Uterus (tissue), 2 donors: ENCODE data around the gene LRIG2.

ENCODE experiments used
- POLR2A ChIP-seq, 2 donors: fragments of 450-650 bp; IDR thresholded peaks; one replicate each; pipeline ENCODE4 v1.6.1; 2016; ENCODE audit warnings: antibody characterized with exemption in 2 of 2, mild to moderate bottlenecking in 1 of 2, moderate library complexity in 1 of 2
- TF ChIP-seq, protein P1 (sequence below), 4 experiments: fragments of 200-600 bp in 2 of 4; fragments of 450-650 bp in 2 of 4; sonication (generic) in 2 of 4; IDR thresholded peaks; one replicate each; pipeline ENCODE4 v1.5.1; 2016 to 2019; ENCODE audit warnings: antibody characterized with exemption in 4 of 4, mild to moderate bottlenecking in 2 of 4, moderate library complexity in 1 of 4

DNA sequence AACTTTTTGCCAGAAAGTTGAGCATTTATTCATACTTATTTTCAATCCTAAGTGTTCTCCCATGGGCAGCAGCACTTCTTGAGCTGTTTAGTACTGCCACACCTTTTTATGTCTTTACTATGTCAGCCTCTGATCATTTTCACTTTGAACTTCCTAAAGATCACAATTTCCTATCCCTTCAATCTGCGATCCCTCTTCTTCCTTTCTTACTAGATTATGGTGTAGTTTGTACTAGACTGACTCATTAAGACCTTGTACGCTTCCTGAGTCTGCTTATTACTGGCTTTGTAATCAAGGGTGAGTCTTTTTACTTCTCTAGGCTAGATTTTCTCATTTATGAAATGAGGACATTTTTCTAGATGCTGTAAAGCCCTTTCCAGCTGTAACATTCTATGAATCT, 55.1 kb downstream of the LRIG2 start:
- TF ChIP-seq, protein P1, sequence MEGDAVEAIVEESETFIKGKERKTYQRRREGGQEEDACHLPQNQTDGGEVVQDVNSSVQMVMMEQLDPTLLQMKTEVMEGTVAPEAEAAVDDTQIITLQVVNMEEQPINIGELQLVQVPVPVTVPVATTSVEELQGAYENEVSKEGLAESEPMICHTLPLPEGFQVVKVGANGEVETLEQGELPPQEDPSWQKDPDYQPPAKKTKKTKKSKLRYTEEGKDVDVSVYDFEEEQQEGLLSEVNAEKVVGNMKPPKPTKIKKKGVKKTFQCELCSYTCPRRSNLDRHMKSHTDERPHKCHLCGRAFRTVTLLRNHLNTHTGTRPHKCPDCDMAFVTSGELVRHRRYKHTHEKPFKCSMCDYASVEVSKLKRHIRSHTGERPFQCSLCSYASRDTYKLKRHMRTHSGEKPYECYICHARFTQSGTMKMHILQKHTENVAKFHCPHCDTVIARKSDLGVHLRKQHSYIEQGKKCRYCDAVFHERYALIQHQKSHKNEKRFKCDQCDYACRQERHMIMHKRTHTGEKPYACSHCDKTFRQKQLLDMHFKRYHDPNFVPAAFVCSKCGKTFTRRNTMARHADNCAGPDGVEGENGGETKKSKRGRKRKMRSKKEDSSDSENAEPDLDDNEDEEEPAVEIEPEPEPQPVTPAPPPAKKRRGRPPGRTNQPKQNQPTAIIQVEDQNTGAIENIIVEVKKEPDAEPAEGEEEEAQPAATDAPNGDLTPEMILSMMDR (IDR thresholded peaks at IDR 0.05), result no peak
- no peak for TF ChIP-seq POLR2A (IDR thresholded peaks at IDR 0.05)
